ENCODE results near the gene HMGN4. TPM values are rescaled to one million over a fixed set of nuclear protein-coding genes. Genes with fewer than 3 reads are reported as not detected.

HMGN4 gene
- total RNA-seq, 2 experiments from 2014 or later = 108 to 109 TPM

GRCh38 chr6:26595669-26596269, 57.6 kb downstream of the HMGN4 start:
- H3K4me1 Mint-ChIP-seq = peaks cover 37% of the 10 kb centered on the region
- ChIA-PET POLR2A (interaction anchor here (0.7 to 2.0 kb wide), 15 partner anchors 16 to 551 kb away, joined by 3 to 10 read pairs (median 4); a partner anchor contains a TSS), CTCF (interaction anchor here (0.6 to 2.5 kb wide), 41 partner anchors 8 to 1213 kb away, joined by 3 to 43 read pairs (median 4); partner anchors contain the start of genes HMGN4 and ZNF184)
- H3K27ac Mint-ChIP-seq = no peak overlapping the region
- peak; percentile 88 for DNase-seq
- no peaks in the 10 kb centered on the region for H3K9me3 Mint-ChIP-seq
- peaks cover 38% of the 10 kb centered on the region for H3K27me3 Mint-ChIP-seq
- H3K4me3 Mint-ChIP-seq = no peak overlapping the region
- peaks cover 25% of the 10 kb centered on the region for H3K36me3 Mint-ChIP-seq (ENCODE audit: low read depth)

Other genes starting within 250 kb of the HMGN4 start
- gene BTN3A2, start 173.2 kb upstream of the HMGN4 start, total RNA-seq = 100 to 1,000 TPM; 120 to 130 TPM
- gene BTN2A2, start 155.3 kb upstream of the HMGN4 start, total RNA-seq = 10 to 100 TPM; 23.4 to 25.7 TPM
- gene BTN3A1, start 136.1 kb upstream of the HMGN4 start, total RNA-seq = 100 to 1,000 TPM; 100 to 103 TPM
- 10 to 100 TPM; 63.5 to 63.6 TPM for gene BTN3A3, start 97.9 kb upstream of the HMGN4 start, total RNA-seq
- gene BTN2A1, start 80.4 kb upstream of the HMGN4 start, total RNA-seq = 10 to 100 TPM; 28.2 to 31.0 TPM
- not detected for gene BTN1A1, start 38.1 kb upstream of the HMGN4 start, total RNA-seq
- 10 to 100 TPM; 26.3 to 26.8 TPM for gene ABT1, start 58.6 kb downstream of the HMGN4 start, total RNA-seq
- gene ZNF322, start 121.4 kb downstream of the HMGN4 start, total RNA-seq = 10 to 100 TPM; 10.3 to 12.3 TPM